HL-60 (cell line): Measurements from ENCODE around the gene TMC8.
A peak's percentile ranks its signal among the peaks of the same experiment; 100 is the strongest.

Experiments
- DNase-seq, 2 experiments: peaks; one replicate each; pipeline ENCODE4 v3.0.0-alpha.2; 2010 to 2020; ENCODE audit warnings: low read depth in 1 of 2, low spot score in 1 of 2
- H3K27ac ChIP-seq: fragments of 250-450 bp; sonication (Bioruptor Pico); replicated peaks from 2 replicates; pipeline ENCODE4 v1.5.1; 2020; ENCODE audit warnings: mild to moderate bottlenecking, moderate library complexity
- H3K27me3 ChIP-seq: fragments of 250-450 bp; sonication (Bioruptor Pico); 2 replicates; pipeline ENCODE4 v1.5.1; 2021; ENCODE audit warnings: mild to moderate bottlenecking, moderate library complexity; ENCODE audit not compliant: insufficient read depth, poor library complexity, severe bottlenecking
- H3K4me3 ChIP-seq: replicated peaks from 2 replicates; pipeline ENCODE4 v1.5.1; 2011; ENCODE audit warnings: mild to moderate bottlenecking, control low read depth, low read length; ENCODE audit not compliant: insufficient read depth
- CTCF ChIP-seq: IDR thresholded peaks from one replicate; pipeline ENCODE4 v1.5.1; 2011; ENCODE audit warnings: low read length, control low read depth, inconsistent platforms; ENCODE audit not compliant: insufficient read depth
- GABPA ChIP-seq: IDR thresholded peaks from 2 replicates; pipeline ENCODE4 v1.6.1; 2012; ENCODE audit warnings: low read depth
- POLR2AphosphoS5 ChIP-seq: IDR thresholded peaks from 2 replicates; pipeline ENCODE4 v1.6.1; 2012; ENCODE audit warnings: low read depth
- REST ChIP-seq: IDR thresholded peaks from 2 replicates; pipeline ENCODE4 v1.6.1; 2012; ENCODE audit warnings: low read depth; ENCODE audit not compliant: insufficient replicate concordance
- SPI1 ChIP-seq: IDR thresholded peaks from 2 replicates; pipeline ENCODE4 v1.6.1; 2012; ENCODE audit warnings: low read depth, mild to moderate bottlenecking, borderline replicate concordance

TMC8 gene

GRCh38 chr17:78174346-78174869 lies 43.8 kb downstream of the TMC8 start:
- H3K27ac ChIP-seq: no peak overlapping the region; the same call in 1 of the 2 replicates
- no peak overlapping the region for H3K4me3 ChIP-seq
- TF ChIP-seq REST: no peak
- peak; percentile 66 for TF ChIP-seq POLR2AphosphoS5
- TF ChIP-seq GABPA: no peak
- TF ChIP-seq SPI1: no peak
- peak; percentile 63 for TF ChIP-seq CTCF
- peak in 1 of 2 experiments; percentile 78 for DNase-seq
- no peaks in the 10 kb centered on the region for H3K27me3 ChIP-seq

DNA sequence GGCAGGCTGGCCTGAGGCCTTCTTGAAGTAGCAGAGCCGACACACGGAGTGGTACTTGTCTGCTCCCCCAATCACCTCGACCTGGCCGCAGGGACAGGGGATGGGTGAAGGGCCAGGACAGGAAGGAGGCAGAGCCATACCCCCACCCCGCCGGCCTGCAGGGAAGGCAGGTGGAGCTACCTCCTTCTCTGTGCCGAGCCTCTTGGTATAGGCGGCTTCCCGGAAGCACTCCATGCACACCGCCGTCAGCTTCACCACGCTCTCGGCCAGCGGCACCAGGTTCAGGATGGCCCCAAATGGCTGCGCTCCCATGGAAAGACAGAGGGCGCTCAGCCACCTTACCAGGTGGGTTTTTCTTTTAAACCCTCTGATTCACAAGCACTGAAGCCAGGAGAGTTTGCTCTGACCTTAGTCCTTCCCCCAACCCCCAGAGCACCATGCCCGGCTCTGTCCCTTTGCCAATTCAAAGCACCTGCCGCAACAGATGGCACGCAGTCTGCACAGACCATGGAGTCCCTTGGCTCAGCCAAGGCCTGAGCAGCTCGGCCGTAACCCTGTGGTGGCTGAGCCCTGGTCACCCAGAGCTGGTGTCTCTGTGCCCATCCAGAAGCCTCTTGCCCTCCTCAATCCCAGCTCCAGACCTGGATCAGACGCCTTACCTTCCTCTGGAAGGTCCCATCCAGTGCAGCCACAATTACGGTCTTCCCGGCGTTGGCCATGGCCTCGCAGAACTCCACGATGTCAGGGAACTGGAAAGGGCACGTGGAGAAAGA lies 44.5 kb downstream of the TMC8 start:
- TF ChIP-seq SPI1 (no peak), GABPA (no peak), POLR2AphosphoS5 (no peak), CTCF (no peak), REST (no peak)
- Histone ChIP-seq H3K27ac (no peak overlapping the region), H3K4me3 (no peak overlapping the region), H3K27me3 (no peaks in the 10 kb centered on the region)
- DNase-seq: no peak

DNA sequence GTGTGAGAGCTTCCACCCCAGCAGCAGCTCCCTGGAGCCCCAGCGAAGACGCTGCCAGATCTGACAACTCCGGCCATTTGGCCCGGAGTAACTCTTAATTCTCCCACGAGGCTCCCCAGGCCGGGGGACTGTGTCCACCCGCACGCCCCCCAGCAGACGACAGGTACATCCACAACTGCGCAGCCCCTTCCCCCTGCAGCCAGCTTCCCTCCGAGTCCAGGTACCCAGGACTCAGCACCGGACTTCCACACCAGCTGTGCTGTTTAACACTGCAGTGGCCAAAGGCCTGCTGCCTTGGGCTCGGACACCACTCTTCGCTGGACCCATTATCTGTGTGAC lies 45.0 kb downstream of the TMC8 start:
- no peak overlapping the region for H3K27ac ChIP-seq
- DNase-seq: no peak
- no peak for TF ChIP-seq POLR2AphosphoS5
- TF ChIP-seq SPI1: no peak
- TF ChIP-seq GABPA: no peak
- TF ChIP-seq CTCF: no peak
- no peak for TF ChIP-seq REST
- H3K27me3 ChIP-seq: no peaks in the 10 kb centered on the region
- no peak overlapping the region for H3K4me3 ChIP-seq
